HG03354 (cell line): ENCODE measurements around the gene INSYN2A.

ENCODE experiments used
- ATAC-seq: cut with Tn5 transposase; IDR thresholded peaks from one replicate; pipeline ENCODE4 v1.9.1; 2021; ENCODE audit warnings: mild to moderate bottlenecking; ENCODE audit not compliant: unreplicated experiment, poor library complexity, severe bottlenecking

Gene INSYN2A

DNA sequence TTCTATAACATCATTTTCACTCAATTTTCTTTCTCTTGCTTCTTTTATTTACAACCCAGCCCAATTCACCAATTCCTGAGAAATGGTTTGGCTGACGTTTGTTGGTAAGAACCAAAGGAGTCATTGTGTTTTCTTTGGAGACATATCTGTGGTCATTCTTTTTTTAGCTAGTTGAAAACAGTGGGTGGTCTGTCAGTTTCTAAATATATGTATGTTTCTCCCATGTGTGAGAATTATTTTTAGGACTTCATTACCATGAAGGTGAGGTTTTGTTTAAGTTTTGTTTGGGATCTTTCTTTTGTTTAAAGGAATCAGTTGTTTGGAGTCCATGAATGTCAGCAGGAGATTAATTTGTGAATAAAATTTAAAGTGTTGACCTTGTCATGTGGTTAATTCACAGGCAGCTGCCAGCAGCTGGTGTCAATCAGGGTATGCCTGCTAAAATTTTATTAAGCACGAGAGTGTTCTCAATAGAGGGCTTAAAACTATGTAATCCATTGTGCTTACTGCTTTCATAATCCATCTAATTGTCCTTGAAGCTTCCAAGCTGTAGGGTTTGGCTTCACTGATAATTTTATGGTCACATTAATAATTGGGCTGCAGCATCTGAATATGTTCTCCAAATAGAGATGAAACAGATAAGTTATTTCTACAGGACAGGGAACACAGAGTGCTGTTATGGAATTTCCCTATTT is 38.7 kb downstream of the INSYN2A start:
- no peak for ATAC-seq

DNA sequence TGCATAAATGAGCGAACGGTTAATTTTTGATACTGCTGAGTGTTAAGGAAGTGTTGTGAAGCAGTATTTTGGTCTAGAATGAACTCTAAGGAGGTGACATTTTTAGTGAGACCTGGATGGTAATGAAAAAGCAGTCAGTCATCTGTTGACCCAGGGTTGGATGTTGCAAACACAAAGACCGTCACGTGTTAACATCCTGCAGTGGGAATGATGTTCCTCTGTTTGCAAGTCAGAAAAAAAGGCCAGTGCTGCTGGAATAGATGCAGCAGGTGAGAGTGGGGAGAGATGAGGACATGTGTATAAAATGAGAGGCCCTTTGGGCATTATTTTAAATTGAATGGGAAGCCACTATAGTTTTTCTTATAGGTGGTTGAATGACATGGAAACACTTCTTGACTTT is 39.3 kb downstream of the INSYN2A start:
- no peak for ATAC-seq

DNA sequence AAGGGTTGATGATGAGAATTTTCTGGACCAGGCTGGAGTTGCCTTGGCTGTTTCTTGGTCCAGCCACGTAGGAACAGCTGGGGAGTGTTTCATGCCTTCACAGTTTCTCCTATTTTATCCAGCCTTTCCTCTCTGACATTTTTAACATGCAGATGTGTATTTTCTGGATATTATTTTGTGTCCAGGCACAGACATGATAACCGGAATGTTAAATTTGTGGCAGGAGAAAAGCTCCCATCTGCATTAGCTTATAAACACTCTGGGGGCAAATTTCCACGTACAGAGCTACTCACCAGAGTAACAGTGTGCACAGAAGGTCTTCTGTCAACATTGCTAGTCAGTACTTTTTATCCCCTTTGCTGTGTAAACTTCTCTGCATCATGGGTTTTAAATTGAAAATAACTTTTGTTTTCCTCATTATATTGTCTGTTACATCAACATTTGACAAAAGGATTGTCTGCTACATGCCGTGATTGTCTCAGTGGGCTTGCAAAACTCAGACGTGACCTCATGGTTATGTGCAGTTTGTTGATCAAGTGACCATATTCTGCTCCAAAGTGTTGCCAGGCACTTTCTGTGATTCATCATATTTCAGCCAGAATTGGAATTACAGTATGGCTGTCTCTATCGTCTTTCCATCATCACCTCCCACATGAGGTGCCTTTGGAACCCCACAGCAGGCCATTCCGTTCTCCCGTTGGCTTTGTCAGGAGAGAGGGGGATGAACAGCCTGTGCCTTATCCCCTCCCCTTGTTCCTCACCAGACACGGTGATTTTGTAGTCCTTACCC is 41.4 kb downstream of the INSYN2A start:
- ATAC-seq = no peak

DNA sequence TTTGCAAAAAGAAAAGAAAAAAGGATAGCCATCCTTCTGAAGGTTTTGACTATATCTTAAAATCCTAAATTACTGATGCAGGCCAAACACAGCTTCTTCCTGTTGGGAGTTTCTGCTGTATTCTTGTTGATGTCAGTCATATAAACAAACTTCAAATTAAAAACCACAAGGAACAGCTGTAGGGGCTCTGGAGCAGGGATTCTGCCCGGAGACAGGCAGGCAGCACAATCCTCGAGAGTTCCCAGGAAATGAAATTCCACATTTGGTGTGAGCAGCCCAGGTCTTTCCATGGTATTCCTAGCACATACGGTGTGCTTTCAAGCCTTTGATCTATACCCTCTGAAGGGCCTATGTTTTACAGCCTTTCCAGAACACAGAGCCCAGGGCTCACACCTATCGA is 43.2 kb downstream of the INSYN2A start:
- ATAC-seq = no peak

DNA sequence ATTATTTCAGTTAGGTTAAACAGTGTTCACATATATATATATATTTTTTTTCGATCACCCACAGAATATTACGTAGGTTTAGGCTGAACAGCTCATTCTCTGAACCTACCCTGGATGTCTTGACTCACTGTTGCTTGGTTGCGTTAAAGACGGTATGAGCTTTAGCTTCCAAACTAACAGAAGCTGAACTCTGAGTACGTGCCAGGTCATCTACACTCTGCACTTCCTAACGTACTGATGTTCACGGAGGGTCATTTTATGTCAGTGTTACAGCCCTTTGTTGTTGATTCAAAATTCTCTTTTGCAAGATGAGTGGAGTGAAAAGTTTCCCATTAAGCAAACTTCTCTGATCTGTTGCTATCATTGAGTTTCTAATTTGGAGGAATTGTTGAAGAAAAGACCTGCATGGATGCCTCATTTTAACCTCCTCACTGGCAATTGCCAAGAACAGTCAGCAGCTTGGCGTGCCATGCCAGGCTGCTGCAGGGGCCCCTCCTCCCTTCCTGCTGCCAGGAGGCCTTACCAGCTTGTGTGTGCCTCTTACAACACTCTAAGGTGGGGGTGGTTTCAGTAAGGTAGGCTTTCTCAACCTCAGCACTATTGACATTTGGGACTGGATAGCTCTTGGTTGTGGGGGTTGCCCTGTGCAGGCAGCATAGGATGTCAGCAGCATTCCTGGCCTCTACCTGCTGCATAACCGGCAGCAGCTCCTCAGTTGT is 44.3 kb downstream of the INSYN2A start:
- no peak for ATAC-seq

DNA sequence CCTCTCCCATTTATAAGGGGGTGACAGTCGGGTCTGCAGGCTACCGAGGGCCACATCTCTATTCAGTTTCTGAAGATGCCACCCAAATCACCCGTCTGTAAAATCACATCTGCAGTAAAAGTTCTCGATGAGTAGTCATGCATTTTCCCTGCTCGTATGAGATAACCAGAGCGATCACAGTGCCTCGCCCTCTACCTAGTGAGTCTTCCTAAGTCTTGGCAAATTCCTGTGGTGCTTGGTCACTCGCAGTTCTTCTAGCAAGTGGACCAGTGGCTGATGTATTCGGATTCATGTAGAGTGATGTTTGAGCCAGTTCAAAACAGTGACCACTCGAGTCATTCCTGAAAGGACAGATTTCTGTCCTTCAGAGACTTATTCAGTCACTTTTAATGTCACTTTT is 44.9 kb downstream of the INSYN2A start:
- ATAC-seq = no peak

DNA sequence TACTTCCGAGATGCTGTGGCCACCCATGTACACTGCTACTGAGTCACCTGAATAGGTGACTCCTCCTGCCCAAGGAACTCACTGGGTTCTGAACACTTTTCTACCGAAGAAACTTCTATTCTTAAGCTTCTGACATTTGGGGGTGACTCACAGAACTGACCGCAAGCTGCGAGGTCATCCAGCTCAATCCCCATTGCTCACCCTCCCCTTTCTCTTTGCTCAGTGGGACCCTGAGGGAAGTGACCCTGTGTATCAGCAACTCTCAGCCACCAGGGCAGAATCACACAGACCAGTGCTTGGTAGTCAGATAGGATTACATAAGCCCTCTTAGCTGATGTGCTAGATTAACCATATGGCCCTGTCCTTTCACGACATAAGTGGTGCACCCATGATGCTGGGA is 46.3 kb downstream of the INSYN2A start:
- ATAC-seq = no peak

DNA sequence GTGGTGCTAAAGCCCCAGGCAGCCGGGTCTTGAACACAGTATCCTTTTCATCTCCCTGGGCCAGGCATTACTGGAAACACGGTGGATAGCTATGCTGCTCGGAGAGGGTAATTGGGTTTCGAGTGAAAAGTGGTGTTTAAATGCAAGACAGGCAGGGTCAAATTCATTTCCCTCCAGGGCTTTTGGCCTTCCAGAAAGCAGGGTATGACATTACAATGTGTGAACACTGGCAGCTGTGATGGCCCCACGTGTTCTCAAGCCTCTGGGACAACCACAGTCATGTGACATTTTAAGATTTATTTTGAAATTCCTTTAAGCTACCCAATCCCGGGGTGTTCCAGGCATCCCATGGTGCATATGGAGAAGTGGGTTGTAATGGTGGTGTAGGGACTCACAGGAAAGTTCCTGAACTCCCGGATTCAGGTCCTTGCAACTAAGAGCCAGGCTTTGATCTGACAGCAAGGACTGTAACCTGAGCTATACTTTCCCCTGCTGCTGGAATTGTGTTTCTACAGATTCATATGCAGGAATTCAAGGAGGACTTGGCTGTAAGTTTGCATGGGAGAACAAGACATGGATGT is 46.8 kb downstream of the INSYN2A start:
- no peak for ATAC-seq

DNA sequence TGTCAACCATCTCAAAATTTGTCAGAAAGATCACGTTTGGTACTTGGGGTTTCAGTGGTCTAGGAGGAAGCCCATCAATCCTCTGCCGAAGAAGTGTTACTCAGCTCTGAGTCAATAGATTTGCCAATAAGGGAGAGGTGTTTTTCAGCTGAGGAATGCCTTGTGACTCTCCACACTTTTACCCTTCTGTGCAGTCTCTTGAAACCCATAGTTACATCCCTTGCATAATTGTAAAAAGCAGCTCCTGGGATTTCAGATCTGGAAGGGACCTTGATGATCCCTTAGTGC is 47.5 kb downstream of the INSYN2A start:
- no peak for ATAC-seq

DNA sequence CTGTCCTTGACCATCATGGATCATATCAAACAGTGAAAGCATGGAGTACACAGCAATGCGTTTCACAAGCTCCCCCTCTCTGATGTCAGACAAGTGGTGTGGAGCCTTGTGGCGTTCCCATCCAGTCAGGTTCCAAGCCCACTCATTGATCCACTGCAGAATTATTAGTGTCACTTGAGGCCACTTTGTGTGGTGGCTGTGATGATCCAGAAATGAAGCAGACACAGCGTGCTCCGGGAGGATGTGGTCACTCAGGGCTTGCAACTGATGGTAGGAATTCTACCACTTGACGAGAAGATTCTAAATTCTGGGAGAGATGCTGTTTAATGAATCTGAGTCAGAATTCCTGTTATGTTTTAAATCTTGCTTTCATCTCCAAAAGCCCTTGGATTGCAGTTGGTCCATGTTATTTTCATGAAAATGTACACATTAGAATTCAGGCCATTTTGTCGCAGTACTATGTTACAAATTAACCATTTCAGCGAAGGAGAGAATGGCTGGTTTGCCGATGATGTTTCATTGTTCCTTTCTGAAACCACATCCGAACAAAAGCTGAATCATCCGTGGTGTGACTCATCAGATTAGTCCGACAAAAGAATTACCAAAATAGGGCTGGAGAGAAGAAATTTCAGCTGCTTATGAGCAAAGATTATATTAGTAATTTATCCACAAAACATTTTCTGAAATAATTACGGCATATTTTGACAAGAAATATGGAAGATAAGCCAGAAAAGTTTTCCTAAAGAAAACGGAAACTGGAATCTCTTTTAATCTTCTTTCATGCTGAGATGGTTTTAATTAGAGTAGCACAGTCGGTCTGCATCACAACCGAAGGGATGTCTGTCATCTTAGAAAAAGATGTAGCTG is 48.1 kb downstream of the INSYN2A start:
- ATAC-seq = no peak

DNA sequence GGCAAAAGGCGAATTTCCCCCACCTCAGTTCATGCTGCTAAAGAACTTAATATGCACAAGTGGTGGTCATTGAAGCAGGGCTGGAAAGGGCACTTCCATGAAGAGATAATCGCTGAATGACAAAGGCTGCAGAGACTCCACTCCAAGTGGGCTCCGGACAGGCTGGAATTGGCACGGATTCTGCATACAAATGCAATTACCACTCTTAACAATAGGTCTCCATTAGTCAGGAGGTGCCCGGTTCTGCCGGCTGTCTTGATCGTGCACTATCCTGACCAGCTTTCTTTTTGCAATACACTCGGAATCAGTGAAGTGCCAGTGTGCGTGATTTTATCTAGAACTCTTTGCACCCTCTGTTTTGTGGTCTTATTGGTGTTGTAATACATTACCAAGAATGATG is 49.7 kb downstream of the INSYN2A start:
- ATAC-seq = no peak
